Articular chondrocyte of knee joint (primary cell): ENCODE data around the gene OR2Y1. TPM values are rescaled to one million over a fixed set of nuclear protein-coding genes. Genes with fewer than 3 reads are reported as not detected.

Source experiments
- small RNA-seq: library from RNA; depleted of rRNA; stranded (forward); fragments of <200 nt; gene quantifications from one replicate; pipeline ENCODE3, GENCODE V24; 2012
- total RNA-seq: library from RNA; depleted of rRNA; stranded (reverse); fragments of >200 nt; gene quantifications from 2 replicates; pipeline ENCODE4 v1.2.3, GENCODE V29; 2012

The OR2Y1 gene, protein sequence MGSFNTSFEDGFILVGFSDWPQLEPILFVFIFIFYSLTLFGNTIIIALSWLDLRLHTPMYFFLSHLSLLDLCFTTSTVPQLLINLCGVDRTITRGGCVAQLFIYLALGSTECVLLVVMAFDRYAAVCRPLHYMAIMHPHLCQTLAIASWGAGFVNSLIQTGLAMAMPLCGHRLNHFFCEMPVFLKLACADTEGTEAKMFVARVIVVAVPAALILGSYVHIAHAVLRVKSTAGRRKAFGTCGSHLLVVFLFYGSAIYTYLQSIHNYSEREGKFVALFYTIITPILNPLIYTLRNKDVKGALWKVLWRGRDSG
- not detected in 2 replicates for total RNA-seq

DNA sequence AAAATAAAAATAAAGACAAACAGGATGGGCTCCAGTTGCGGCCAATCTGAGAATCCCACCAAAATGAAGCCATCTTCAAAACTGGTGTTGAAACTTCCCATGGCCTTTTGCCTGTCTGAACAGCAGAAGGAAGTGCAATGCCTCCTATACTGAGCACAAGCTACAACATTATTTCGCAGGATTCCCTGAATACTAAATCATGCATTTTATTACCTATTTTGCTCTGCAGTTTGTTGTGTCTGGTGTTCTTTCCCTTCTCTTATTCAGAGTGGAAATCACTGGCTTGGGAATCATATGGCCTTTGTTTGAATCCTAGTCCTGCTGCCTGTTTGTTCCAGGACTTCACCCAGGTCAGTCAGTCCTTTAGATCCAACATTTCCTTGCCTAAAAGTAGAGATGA is at the start of gene OR2Y1:
Gene OR2Y1 (minus strand): TSS at position 101 of the 400 bp plus-strand sequence. CDS start 0 bp downstream, at position 101.

Small RNAs within 50 kb of the gene (small RNA-seq; reads per million reads assigned to genes)
- gene RNU1-17P: 0.15 reads per million

Other genes with a start within 250 kb of the OR2Y1 start
- gene CNOT6, start 245.7 kb downstream of the OR2Y1 start, total RNA-seq: 9.6 and 10.5 TPM in 2 replicates
- gene SCGB3A1, start 148.6 kb downstream of the OR2Y1 start, total RNA-seq: not detected in 2 replicates
- 0.13 TPM in 1 of 2 replicates, not detected in the other for gene FLT4, start 90.5 kb downstream of the OR2Y1 start, total RNA-seq
- gene MGAT1, start 62.7 kb upstream of the OR2Y1 start, total RNA-seq: 101 and 105 TPM in 2 replicates
- 18.0 and 22.4 TPM in 2 replicates for gene ZFP62, start 121.2 kb upstream of the OR2Y1 start, total RNA-seq
- gene BTNL8, start 159.1 kb upstream of the OR2Y1 start, total RNA-seq: not detected in 2 replicates
- gene BTNL3, start 248.8 kb upstream of the OR2Y1 start, total RNA-seq: not detected in 2 replicates